Neuronal stem cell (in vitro differentiated cells): ENCODE results near the gene CEP44.

Source experiments
- DNase-seq: peaks from one replicate; pipeline ENCODE4 v3.0.0-alpha.2; 2013; ENCODE audit warnings: low spot score
- H2AFZ ChIP-seq: one replicate; pipeline ENCODE4 v1.6.1; 2013; ENCODE audit warnings: mild to moderate bottlenecking, low read length, inconsistent platforms
- H2AK5ac ChIP-seq: 2 replicates; pipeline ENCODE4 v1.6.1; 2013; ENCODE audit warnings: low read depth, mild to moderate bottlenecking, inconsistent platforms, low read length, moderate library complexity, mixed read lengths
- H2BK120ac ChIP-seq: 2 replicates; pipeline ENCODE4 v1.6.1; 2013; ENCODE audit warnings: low read depth, mild to moderate bottlenecking, inconsistent platforms, low read length, moderate library complexity, mixed read lengths
- H2BK12ac ChIP-seq: one replicate; pipeline ENCODE4 v1.6.1; 2013; ENCODE audit warnings: low read length, inconsistent platforms
- H2BK15ac ChIP-seq: 2 replicates; pipeline ENCODE4 v1.6.1; 2013; ENCODE audit warnings: mild to moderate bottlenecking, low read length, inconsistent platforms, mixed read lengths
- H2BK5ac ChIP-seq: one replicate; pipeline ENCODE4 v1.6.1; 2013; ENCODE audit warnings: inconsistent platforms, mild to moderate bottlenecking, low read length, moderate library complexity
- H3K14ac ChIP-seq: one replicate; pipeline ENCODE4 v1.6.1; 2013; ENCODE audit warnings: low read length, inconsistent platforms
- H3K18ac ChIP-seq: 2 replicates; pipeline ENCODE4 v1.6.1; 2013; ENCODE audit warnings: low read length, inconsistent platforms
- H3K23ac ChIP-seq: 2 replicates; pipeline ENCODE4 v1.6.1; 2013; ENCODE audit warnings: low read depth, mild to moderate bottlenecking, mixed read lengths, low read length, inconsistent platforms; ENCODE audit not compliant: poor library complexity
- H3K27ac ChIP-seq: replicated peaks from 3 replicates; pipeline ENCODE4 v1.5.1; 2013; ENCODE audit warnings: low read length, inconsistent platforms
- H3K27me3 ChIP-seq, 3 experiments: 2 replicates each; pipeline ENCODE4 v1.6.1; 2013; ENCODE audit warnings: low read length in 3 of 3, mild to moderate bottlenecking in 2 of 3, inconsistent platforms in 1 of 3, low read depth in 1 of 3, mixed read lengths in 1 of 3, moderate library complexity in 1 of 3; ENCODE audit not compliant: control insufficient read depth in 3 of 3, insufficient read depth in 3 of 3
- H3K36me3 ChIP-seq, 2 donors: replicated peaks in 1 of 2; 2 replicates each; pipeline ENCODE4 v1.6.1; 2013; ENCODE audit warnings: low read length in 2 of 2; ENCODE audit not compliant: control insufficient read depth in 2 of 2, insufficient read depth in 2 of 2
- H3K4ac ChIP-seq: 2 replicates; pipeline ENCODE4 v1.6.1; 2013; ENCODE audit warnings: inconsistent platforms, mild to moderate bottlenecking, low read length, moderate library complexity
- H3K4me1 ChIP-seq, 2 donors: 1 replicate in 1 of 2; 2 replicates in 1 of 2; pipeline ENCODE4 v1.6.1; 2013; ENCODE audit warnings: low read length in 2 of 2, low read depth in 1 of 2; ENCODE audit not compliant: control insufficient read depth in 2 of 2, insufficient read depth in 1 of 2
- H3K4me2 ChIP-seq: one replicate; pipeline ENCODE4 v1.6.1; 2013; ENCODE audit warnings: mild to moderate bottlenecking, low read length, inconsistent platforms; ENCODE audit not compliant: insufficient read depth, poor library complexity, severe bottlenecking
- H3K4me3 ChIP-seq, 2 donors: 2 replicates each; pipeline ENCODE4 v1.5.1; 2013; ENCODE audit warnings: low read length in 2 of 2, mild to moderate bottlenecking in 2 of 2, inconsistent platforms in 1 of 2, moderate library complexity in 1 of 2
- H3K79me1 ChIP-seq: one replicate; pipeline ENCODE4 v1.6.1; 2013; ENCODE audit warnings: low read depth, mild to moderate bottlenecking, inconsistent platforms, low read length, moderate library complexity
- H3K9ac ChIP-seq: one replicate; pipeline ENCODE4 v1.6.1; 2013; ENCODE audit warnings: mild to moderate bottlenecking, low read depth, low read length, inconsistent platforms; ENCODE audit not compliant: poor library complexity
- H3K9me3 ChIP-seq, 2 donors: replicated peaks in 1 of 2; 2 replicates each; pipeline versions ENCODE3 to v1.6.1; 2013; ENCODE audit warnings: low read length in 2 of 2, mild to moderate bottlenecking in 2 of 2, inconsistent platforms in 1 of 2, low read depth in 1 of 2, mixed read lengths in 1 of 2, moderate library complexity in 1 of 2; ENCODE audit not compliant: control insufficient read depth in 2 of 2, insufficient read depth in 1 of 2
- H4K8ac ChIP-seq: one replicate; pipeline ENCODE4 v1.6.1; 2013; ENCODE audit warnings: low read depth, mild to moderate bottlenecking, inconsistent platforms, low read length, moderate library complexity
- H4K91ac ChIP-seq: one replicate; pipeline ENCODE4 v1.6.1; 2013; ENCODE audit warnings: low read length, low read depth, mild to moderate bottlenecking, inconsistent platforms; ENCODE audit not compliant: poor library complexity
- WGBS, 2 donors: extraction: QIAGEN DNeasy Blood & Tissue Kit; methylation state at CpG; one replicate each; pipeline ENCODE4 v1.1.7; 2013; ENCODE audit warnings: missing lambda C conversion rate in 2 of 2, mixed read lengths in 1 of 2; ENCODE audit not compliant: insufficient read length in 2 of 2, insufficient replicate concordance in 1 of 2; ENCODE audit errors: extremely low coverage in 2 of 2; 5-methylcytosine and 5-hydroxymethylcytosine counted together

The CEP44 gene

GRCh38 chr4:174244441-174244840 is 39.3 kb upstream of the CEP44 start:
- Histone ChIP-seq H2BK120ac (no peak overlapping the region), H4K91ac (no peak overlapping the region), H2BK15ac (no peak overlapping the region), H3K4ac (no peak overlapping the region), H3K27ac (no peak overlapping the region), H3K18ac (no peak overlapping the region), H2BK5ac (no peak overlapping the region), H3K4me2 (no peak overlapping the region), H2AK5ac (no peak overlapping the region), H2BK12ac (no peak overlapping the region), H3K79me1 (no peaks in the 10 kb centered on the region), H3K36me3 (peaks cover 0 to 7% of the 10 kb centered on the region in 2 donors), H3K9me3 (no peaks in the 10 kb centered on the region), H3K4me1 (no peaks in the 10 kb centered on the region), H3K14ac (no peak overlapping the region), H3K23ac (no peak overlapping the region), H3K27me3 (no peaks in the 10 kb centered on the region), H3K4me3 (no peak overlapping the region), H2AFZ (no peak overlapping the region), H4K8ac (no peak overlapping the region), H3K9ac (no peak overlapping the region)
- WGBS, 2 donors: no CpG with 5 or more reads among the region's 1 CpG
- no peak for DNase-seq

GRCh38 chr4:174245714-174246113 is 38.0 kb upstream of the CEP44 start:
- H3K4me3 ChIP-seq: no peak overlapping the region
- H3K14ac ChIP-seq: no peak overlapping the region
- no peak for DNase-seq
- no peak overlapping the region for H4K8ac ChIP-seq
- H2AK5ac ChIP-seq: no peak overlapping the region
- H2BK15ac ChIP-seq: no peak overlapping the region
- H3K36me3 ChIP-seq: peaks cover 0 to under 1% of the 10 kb centered on the region in 2 donors
- no peaks in the 10 kb centered on the region for H3K4me1 ChIP-seq
- no peak overlapping the region for H3K27ac ChIP-seq
- H2AFZ ChIP-seq: no peak overlapping the region
- no peaks in the 10 kb centered on the region for H3K9me3 ChIP-seq
- no peak overlapping the region for H3K9ac ChIP-seq
- H3K23ac ChIP-seq: no peak overlapping the region
- no peaks in the 10 kb centered on the region for H3K27me3 ChIP-seq
- no peak overlapping the region for H4K91ac ChIP-seq
- H3K18ac ChIP-seq: no peak overlapping the region
- no peak overlapping the region for H2BK5ac ChIP-seq
- no peaks in the 10 kb centered on the region for H3K79me1 ChIP-seq
- no peak overlapping the region for H3K4me2 ChIP-seq
- no peak overlapping the region for H2BK12ac ChIP-seq
- H2BK120ac ChIP-seq: no peak overlapping the region
- WGBS, 2 donors: no CpG with 5 or more reads among the region's 1 CpG
- no peak overlapping the region for H3K4ac ChIP-seq

- H3K4ac ChIP-seq: no peak overlapping the region
- no peak overlapping the region for H3K18ac ChIP-seq
- no CpG with 5 or more reads among the region's 1 CpG for WGBS, 2 donors
- no peak overlapping the region for H2BK12ac ChIP-seq
- DNase-seq: no peak
- H3K4me1 ChIP-seq: no peaks in the 10 kb centered on the region
- no peaks in the 10 kb centered on the region for H3K27me3 ChIP-seq
- no peak overlapping the region for H3K14ac ChIP-seq
- H3K4me2 ChIP-seq: no peak overlapping the region
- no peak overlapping the region for H2AFZ ChIP-seq
- H3K9me3 ChIP-seq: peaks cover 0 to 2% of the 10 kb centered on the region in 2 donors
- no peak overlapping the region for H3K27ac ChIP-seq
- H3K36me3 ChIP-seq: no peaks in the 10 kb centered on the region
- no peak overlapping the region for H4K91ac ChIP-seq
- H3K4me3 ChIP-seq: no peak overlapping the region
- no peak overlapping the region for H2BK5ac ChIP-seq
- no peak overlapping the region for H3K9ac ChIP-seq
- no peak overlapping the region for H2AK5ac ChIP-seq
- no peak overlapping the region for H2BK120ac ChIP-seq
- no peaks in the 10 kb centered on the region for H3K79me1 ChIP-seq
- no peak overlapping the region for H4K8ac ChIP-seq
- no peak overlapping the region for H2BK15ac ChIP-seq
- H3K23ac ChIP-seq: no peak overlapping the region
These were observed 35.3 kb upstream of the CEP44 start for GRCh38 chr4:174248407-174248806.

GRCh38 chr4:174252412-174252811 is 31.3 kb upstream of the CEP44 start:
- Histone ChIP-seq H2BK15ac (no peak overlapping the region), H3K9ac (no peak overlapping the region), H3K4me1 (no peaks in the 10 kb centered on the region), H3K27me3 (no peaks in the 10 kb centered on the region), H3K9me3 (peaks cover 0 to 2% of the 10 kb centered on the region in 2 donors), H4K91ac (no peak overlapping the region), H2AFZ (no peak overlapping the region), H2BK120ac (no peak overlapping the region), H3K27ac (no peak overlapping the region), H3K14ac (no peak overlapping the region), H3K18ac (no peak overlapping the region), H3K79me1 (no peaks in the 10 kb centered on the region), H2AK5ac (no peak overlapping the region), H3K4me3 (no peak overlapping the region), H3K4me2 (no peak overlapping the region), H3K36me3 (peaks cover 0 to 8% of the 10 kb centered on the region in 2 donors), H4K8ac (no peak overlapping the region), H3K4ac (no peak overlapping the region), H2BK5ac (no peak overlapping the region), H2BK12ac (no peak overlapping the region), H3K23ac (no peak overlapping the region)
- WGBS, 2 donors: no CpG with 5 or more reads among the region's 2 CpGs
- DNase-seq: no peak
